T-helper 2 cell (primary cell): Measurements from ENCODE around the gene TDO2.

Source experiments
- DNase-seq, 5 experiments: peaks; one replicate each; pipeline versions ENCODE4 v3.0.0 to v3.0.0-alpha.2; 2012 to 2022

Gene TDO2

DNA sequence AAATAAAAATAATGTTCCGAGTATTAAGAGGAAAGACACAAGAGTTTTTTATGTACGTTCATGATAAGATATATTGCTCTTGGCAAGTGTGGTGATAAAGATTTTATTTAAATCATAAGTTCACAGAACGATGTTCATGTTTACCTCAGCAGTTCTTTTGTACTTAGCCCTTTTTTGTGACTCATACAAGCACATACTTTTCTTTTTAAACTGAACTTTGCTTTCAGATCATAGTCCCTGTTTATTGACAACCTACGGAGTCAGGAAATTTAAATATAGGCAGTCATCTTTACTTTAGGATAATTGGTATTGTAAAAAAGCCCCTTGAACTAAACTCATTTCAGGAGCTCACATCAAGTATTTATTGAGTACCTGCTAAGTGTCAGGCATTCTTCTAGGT, 51.4 kb downstream of the TDO2 start:
- no peak for DNase-seq

DNA sequence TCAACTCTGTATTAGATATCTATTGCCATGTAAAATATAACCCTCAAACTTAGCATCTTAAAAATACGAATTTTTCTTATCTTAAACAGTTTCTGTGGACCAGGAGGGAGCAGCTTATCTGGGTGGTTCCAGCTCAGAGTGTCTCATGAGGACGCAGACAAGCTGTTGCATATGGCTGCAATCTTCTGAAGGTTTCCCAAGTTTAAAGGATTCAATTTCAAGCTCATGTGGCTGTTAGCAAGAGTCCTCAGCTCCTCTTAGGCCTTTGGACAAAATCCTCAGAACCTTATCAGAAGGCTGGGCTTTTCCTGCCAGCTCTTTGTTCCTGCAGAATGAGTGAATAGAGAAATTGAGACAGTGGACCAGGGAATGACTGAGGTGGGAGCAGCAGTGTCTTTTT, 53.0 kb downstream of the TDO2 start:
- DNase-seq, result no peak

DNA sequence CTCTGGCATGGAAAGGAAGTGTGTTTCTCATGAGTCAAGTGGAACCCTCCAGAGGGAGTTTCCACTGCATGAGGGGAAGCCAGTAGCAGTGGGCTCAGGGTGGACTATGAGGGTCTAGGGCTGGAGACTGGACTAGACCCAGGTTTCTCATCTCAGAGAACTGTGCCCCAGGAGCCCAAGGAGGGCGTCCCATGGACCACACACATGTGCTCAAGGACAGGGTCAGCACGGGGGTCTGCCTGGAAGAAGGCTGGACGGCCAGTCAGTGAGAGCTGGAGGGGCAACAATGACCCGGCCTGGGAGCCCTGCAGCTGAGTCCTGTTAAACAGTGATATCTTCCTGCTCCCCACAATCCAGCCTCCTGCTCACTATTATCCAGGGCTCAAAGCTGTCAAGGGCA, 55.9 kb downstream of the TDO2 start:
- DNase-seq, result no peak

DNA sequence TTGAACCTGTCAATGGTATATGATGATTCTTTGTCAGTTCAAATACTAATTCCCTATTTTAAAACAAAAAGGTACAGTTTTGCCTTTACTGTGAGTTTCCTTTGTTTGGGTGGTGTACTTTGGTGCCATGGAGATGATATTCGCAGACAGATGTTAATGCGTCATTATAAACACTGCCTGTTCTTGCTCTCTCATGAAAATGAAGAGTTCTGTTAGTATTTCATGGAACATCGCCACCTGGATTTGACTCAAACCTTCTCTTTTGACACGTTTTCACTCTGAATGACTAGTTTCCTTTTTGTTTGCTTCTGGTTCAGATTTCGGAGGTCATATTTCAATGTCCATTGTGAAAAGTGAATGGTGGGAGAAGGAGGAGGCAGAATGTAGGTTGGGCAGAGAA, 57.0 kb downstream of the TDO2 start:
- no peak for DNase-seq

DNA sequence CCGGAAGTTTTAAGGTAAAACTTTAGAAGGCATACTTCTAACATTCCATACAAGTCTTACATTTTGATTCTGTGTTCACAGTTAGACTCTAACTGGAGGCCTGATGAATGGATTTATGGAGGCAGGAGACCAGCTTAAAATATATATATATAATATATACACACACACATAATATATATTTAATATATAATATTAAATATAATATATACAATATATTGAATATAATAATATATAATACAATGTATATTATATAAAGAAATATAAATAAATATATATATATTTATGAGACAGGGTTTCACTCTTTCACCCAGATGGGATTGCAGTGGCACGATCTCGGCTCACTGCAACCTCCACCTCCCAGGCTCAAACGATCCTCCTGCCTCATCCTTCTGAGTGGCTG, 58.1 kb downstream of the TDO2 start:
- DNase-seq, result no peak

DNA sequence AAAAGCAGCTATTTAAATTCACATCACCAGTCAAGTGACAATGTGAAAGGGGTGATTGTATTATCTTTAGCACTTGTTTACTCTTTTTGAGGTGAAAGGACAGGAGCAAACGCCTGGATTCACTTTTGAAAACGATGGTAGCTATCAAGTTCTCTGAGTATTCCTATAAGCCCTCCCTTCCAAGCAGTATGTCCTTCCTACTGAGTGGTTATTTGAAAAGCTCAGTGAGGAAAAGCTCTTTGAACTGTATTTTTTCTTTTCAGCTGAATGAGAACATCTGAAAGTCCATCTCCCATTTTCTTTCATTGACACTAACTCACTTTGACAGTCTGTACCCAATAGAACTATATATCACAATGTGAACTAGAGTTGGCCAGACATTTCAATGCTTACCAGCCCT, 59.3 kb downstream of the TDO2 start:
- DNase-seq, result no peak

DNA sequence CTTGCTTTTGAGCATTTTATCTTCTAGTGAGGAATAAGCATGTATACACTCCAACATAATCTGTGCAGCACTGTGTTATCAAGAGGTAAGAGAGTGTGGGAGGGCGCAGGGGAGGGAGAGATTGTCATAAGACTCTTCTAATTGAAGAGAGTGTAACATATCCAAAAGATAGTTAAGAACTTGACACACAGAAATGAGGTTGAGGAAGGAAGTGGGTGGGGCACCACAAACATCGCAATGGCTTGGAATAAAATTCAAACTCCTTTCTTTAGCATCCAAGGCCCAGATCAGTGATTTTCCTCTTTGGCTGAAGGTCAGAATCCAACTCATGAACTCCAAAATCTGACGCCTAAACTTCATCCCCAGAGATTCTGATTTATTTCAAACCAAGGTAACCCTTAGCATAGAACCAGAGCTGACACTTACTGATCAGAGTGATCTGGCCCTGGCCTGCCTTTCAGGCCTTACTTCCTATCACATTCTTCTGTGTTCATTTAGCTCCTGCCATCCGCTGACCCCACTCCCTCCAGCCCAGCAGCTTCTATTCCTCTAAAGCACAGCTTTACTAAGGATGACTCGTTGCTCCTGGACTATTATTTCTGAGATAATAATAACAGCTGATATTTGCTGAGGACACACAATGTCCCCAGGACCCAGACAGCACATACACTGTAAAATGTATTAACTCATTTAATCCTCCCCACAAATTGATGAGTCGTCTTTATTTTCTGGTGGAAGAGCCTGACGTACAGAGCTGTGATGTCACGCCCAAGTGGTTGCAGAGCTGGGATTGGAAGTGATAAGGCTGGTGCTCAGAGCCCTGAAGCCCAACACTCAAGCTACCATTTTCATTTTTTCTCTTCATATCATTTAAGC, 60.8 kb downstream of the TDO2 start:
- DNase-seq, result no peak

DNA sequence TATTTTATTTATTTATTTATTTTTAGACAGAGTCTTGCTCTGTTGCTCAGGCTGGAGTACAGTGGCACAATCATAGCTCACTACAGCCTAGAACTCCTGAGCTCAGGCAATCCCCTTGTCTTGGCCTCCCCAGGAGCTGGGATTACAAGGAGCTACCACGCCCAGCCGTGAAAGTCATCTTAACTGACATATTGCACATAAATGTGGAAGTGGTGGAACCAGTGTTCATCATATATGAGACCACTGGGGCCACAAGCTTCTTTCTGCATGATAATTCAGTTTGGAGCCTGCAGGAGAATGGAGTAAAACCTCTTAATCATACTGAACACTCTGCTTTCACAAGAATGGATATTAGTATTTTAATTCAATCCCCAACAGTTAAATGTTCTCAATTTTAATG, 62.7 kb downstream of the TDO2 start:
- no peak for DNase-seq

DNA sequence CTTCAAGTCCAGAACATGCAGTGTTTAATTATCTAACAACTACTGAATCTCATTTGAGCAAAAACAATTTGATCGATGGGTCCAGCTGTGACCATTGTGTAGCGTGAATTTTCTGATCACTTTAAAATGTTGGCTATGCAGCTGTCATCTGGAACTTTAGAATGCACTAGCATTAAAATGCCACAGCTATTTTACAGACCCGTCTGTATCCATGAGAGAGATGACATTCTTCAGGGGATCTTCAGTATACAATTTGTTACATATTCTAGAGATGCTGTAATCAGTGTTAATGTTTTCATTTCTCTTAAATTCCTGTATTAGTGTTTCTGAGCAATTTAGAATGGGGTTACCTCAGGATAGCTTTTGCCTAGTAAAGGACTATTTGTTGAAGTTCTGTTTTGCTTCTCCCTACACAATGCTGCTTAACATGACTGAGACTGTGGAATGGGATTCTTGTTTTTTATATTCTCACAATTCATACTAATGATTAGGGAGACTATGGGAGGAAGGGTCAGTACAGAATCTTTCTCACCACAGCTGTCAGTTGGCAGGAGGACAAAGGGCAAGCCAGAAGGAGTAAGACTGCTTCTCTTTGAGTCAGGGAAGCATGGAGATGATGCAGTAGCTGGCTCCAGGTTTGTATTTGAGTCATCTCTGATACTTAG, 63.4 kb downstream of the TDO2 start:
- no peak for DNase-seq
